ENCODE measurements around the gene ZNF76.

- no peak for TF ChIP-seq CTCF (IDR thresholded peaks at IDR 0.05; ENCODE audit: low read depth, low read length)
- TF ChIP-seq EZH2phosphoT487 (IDR thresholded peaks at IDR 0.05; ENCODE audit: low read depth) = no peak
These were observed 84.5 kb downstream of the ZNF76 start for GRCh38 chr6:35343835-35344550.

All from OCI-LY3 (cell line).